Spleen (tissue), 11 donors: Measurements from ENCODE around the gene KCNQ5. TPM values are rescaled to one million over a fixed set of nuclear protein-coding genes. Genes with fewer than 3 reads are reported as not detected.

Experiments
- DNase-seq: peaks from one replicate; pipeline ENCODE4 v3.0.0-alpha.2; 2020
- H3K27ac ChIP-seq, 8 donors: fragments of 200-600 bp; sonication (generic) in 7 of 8; 1 replicate in 4 of 8; 2 replicates in 4 of 8; pipeline versions ENCODE4 v1.5.0 to v1.8.0; 2016 to 2021; ENCODE audit warnings: inconsistent platforms in 4 of 8, mild to moderate bottlenecking in 4 of 8, moderate library complexity in 1 of 8
- H3K27me3 ChIP-seq, 7 donors: fragments of 200-600 bp; sonication (generic) in 6 of 7; replicated peaks in 1 of 7; 1 replicate in 4 of 7; 2 replicates in 3 of 7; pipeline versions ENCODE4 v1.5.0 to v1.8.0; 2016 to 2021; ENCODE audit warnings: inconsistent platforms in 3 of 7, mild to moderate bottlenecking in 1 of 7
- H3K36me3 ChIP-seq, 6 donors: fragments of 200-600 bp; sonication (generic) in 5 of 6; 1 replicate in 4 of 6; 2 replicates in 2 of 6; pipeline versions ENCODE4 v1.5.0 to v1.8.0; 2016 to 2021; ENCODE audit warnings: inconsistent platforms in 2 of 6
- H3K4me1 ChIP-seq, 6 donors: fragments of 200-600 bp; sonication (generic) in 5 of 6; 1 replicate in 3 of 6; 2 replicates in 3 of 6; pipeline versions ENCODE4 v1.5.0 to v1.8.0; 2016 to 2021; ENCODE audit warnings: inconsistent platforms in 3 of 6
- H3K4me3 ChIP-seq, 8 donors: fragments of 200-600 bp; sonication (generic) in 7 of 8; 1 replicate in 4 of 8; 2 replicates in 4 of 8; pipeline versions ENCODE4 v1.5.0 to v1.8.0; 2016 to 2021; ENCODE audit warnings: inconsistent platforms in 4 of 8, mild to moderate bottlenecking in 4 of 8, moderate library complexity in 2 of 8
- H3K9me3 ChIP-seq, 8 donors: fragments of 200-600 bp; sonication (generic) in 7 of 8; 1 replicate in 4 of 8; 2 replicates in 4 of 8; pipeline versions ENCODE4 v1.5.0 to v1.8.0; 2016 to 2021; ENCODE audit warnings: inconsistent platforms in 4 of 8
- CTCF ChIP-seq, 11 experiments: fragments of 200-600 bp in 7 of 11; fragments of 450-650 bp in 4 of 11; sonication (generic) in 4 of 11; IDR thresholded peaks in 8 of 11; conservative IDR thresholded peaks in 3 of 11; 1 replicate in 7 of 11; 2 replicates in 4 of 11; pipeline versions ENCODE4 v1.4.0 to v1.8.0; 2016 to 2021; ENCODE audit warnings: antibody characterized with exemption in 11 of 11, inconsistent platforms in 4 of 11, mild to moderate bottlenecking in 1 of 11
- POLR2A ChIP-seq, 3 donors: fragments of 450-650 bp; IDR thresholded peaks; one replicate each; pipeline ENCODE4 v1.5.1; 2017; ENCODE audit warnings: antibody characterized with exemption in 3 of 3, mild to moderate bottlenecking in 1 of 3
- POLR2AphosphoS5 ChIP-seq, 3 donors: sonication (generic); formaldehyde crosslinking; IDR thresholded peaks; one replicate each; pipeline ENCODE4 v1.5.1; 2017; ENCODE audit warnings: antibody characterized with exemption in 3 of 3
- WGBS, 5 donors: extraction: QIAGEN DNeasy Blood & Tissue Kit in 3 of 5; methylation state at CpG; one replicate each; pipeline versions ENCODE4 v1.1.5 to v1.1.7; 2013 to 2018; 5-methylcytosine and 5-hydroxymethylcytosine counted together
- intact Hi-C: fragments of 100-400 bp; cut with DNase I; formaldehyde crosslinking; loops from one replicate; pipeline ENCODE4 v1.15.0; 2023; ENCODE audit warnings: low total_unique reads
- polyA plus RNA-seq, 3 donors: library from polyadenylated mRNA; stranded (reverse); fragments of 200-250 nt; gene quantifications; one replicate each; pipeline ENCODE4 v1.2.1, GENCODE V29; 2013
- total RNA-seq, 7 donors: library from RNA; depleted of rRNA in 3 of 7; stranded (reverse); fragments of >200 nt in 3 of 7; fragmentation: NEBNext Ultra II Directional in 4 of 7; extraction: Animal tissue kit (Norgen Biotek cat#: 25700) in 4 of 7; gene quantifications; one replicate each; pipeline versions ENCODE4 v1.1.0 to v1.2.1, GENCODE V29; 2016 to 2021
- donor health status: healthy with polysubstance abuse.
- donor health status: DM: no; HTN: no; CAD: no; lungs with moderate emphysema.
- donor health status: DM: no; HTN: no; CAD: no.
- donor health status: Bipolar disorder and iron deficiency.
- donor health status: healthy.
- donor health status: DM: no; HTN: no; CAD: no.
- donor health status: DM: yes; HTN: yes; CAD: no.

KCNQ5 gene
- total and polyA plus RNA-seq, 10 donors = 1.3 to 8.7 (median 4.4) TPM

GRCh38 chr6:72819609-72820008 is 197.7 kb downstream of the KCNQ5 start:
- intact Hi-C loops = no loop called here
- no peaks in the 10 kb centered on the region for H3K27me3 ChIP-seq
- peaks cover 0 to under 1% (median 0%) of the 10 kb centered on the region in 6 donors for H3K4me1 ChIP-seq
- no peaks in the 10 kb centered on the region for H3K9me3 ChIP-seq
- WGBS, 5 donors = 46 to 66% (median 53%) methylated on average over 2 of the region's 2 CpGs
- DNase-seq = no peak
- peak overlapping the region in 1 of 8 donors; percentile 37 for H3K27ac ChIP-seq
- H3K36me3 ChIP-seq = no peaks in the 10 kb centered on the region
- TF ChIP-seq POLR2AphosphoS5 (IDR thresholded peaks at IDR 0.05) (no peak), POLR2A (IDR thresholded peaks at IDR 0.05) (no peak), CTCF (IDR thresholded peaks at IDR 0.05 in 8 of 11, conservative IDR thresholded peaks at IDR 0.05 in 3 of 11) (no peak)
- H3K4me3 ChIP-seq = no peak overlapping the region

- DNase-seq = no peak
- no peaks in the 10 kb centered on the region for H3K4me1 ChIP-seq
- H3K27me3 ChIP-seq = no peaks in the 10 kb centered on the region
- H3K4me3 ChIP-seq = no peak overlapping the region
- H3K9me3 ChIP-seq = no peaks in the 10 kb centered on the region
- peak overlapping the region in 1 of 8 donors; percentile 37 for H3K27ac ChIP-seq
- WGBS, 5 donors = 57 to 88% (median 74%) methylated on average over 3 of the region's 3 CpGs
- no peaks in the 10 kb centered on the region for H3K36me3 ChIP-seq
- intact Hi-C loops = no loop called here
- TF ChIP-seq POLR2AphosphoS5 (IDR thresholded peaks at IDR 0.05) (no peak), POLR2A (IDR thresholded peaks at IDR 0.05) (no peak), CTCF (IDR thresholded peaks at IDR 0.05 in 8 of 11, conservative IDR thresholded peaks at IDR 0.05 in 3 of 11) (no peak)
Observed at GRCh38 chr6:72820153-72820552, 198.3 kb downstream of the KCNQ5 start.

GRCh38 chr6:72820906-72821305 is 199.0 kb downstream of the KCNQ5 start:
- intact Hi-C loops = no loop called here
- no peaks in the 10 kb centered on the region for H3K4me1 ChIP-seq
- no peaks in the 10 kb centered on the region for H3K36me3 ChIP-seq
- no peak overlapping the region for H3K4me3 ChIP-seq
- DNase-seq = no peak
- no peak overlapping the region for H3K27ac ChIP-seq
- H3K27me3 ChIP-seq = no peaks in the 10 kb centered on the region
- TF ChIP-seq CTCF (IDR thresholded peaks at IDR 0.05 in 8 of 11, conservative IDR thresholded peaks at IDR 0.05 in 3 of 11) = no peak
- TF ChIP-seq POLR2A (IDR thresholded peaks at IDR 0.05) = no peak
- TF ChIP-seq POLR2AphosphoS5 (IDR thresholded peaks at IDR 0.05) = no peak
- no peaks in the 10 kb centered on the region for H3K9me3 ChIP-seq
- 9 to 27% (median 18%) methylated on average over 1 of the region's 1 CpG for WGBS, 5 donors

- intact Hi-C loops = no loop called here
- no peak for TF ChIP-seq POLR2AphosphoS5 (IDR thresholded peaks at IDR 0.05)
- TF ChIP-seq CTCF (IDR thresholded peaks at IDR 0.05 in 8 of 11, conservative IDR thresholded peaks at IDR 0.05 in 3 of 11) = no peak
- TF ChIP-seq POLR2A (IDR thresholded peaks at IDR 0.05) = no peak
- WGBS, 5 donors = 29 to 67% (median 50%) methylated on average over 1 of the region's 1 CpG
Observed at GRCh38 chr6:72822023-72822422, 200.2 kb downstream of the KCNQ5 start.

More at GRCh38 chr6:72822023-72822422, 200.2 kb downstream of the KCNQ5 start:
- H3K9me3 ChIP-seq = no peaks in the 10 kb centered on the region
- no peak overlapping the region for H3K4me3 ChIP-seq
- no peak overlapping the region for H3K27ac ChIP-seq
- DNase-seq = no peak
- H3K27me3 ChIP-seq = no peaks in the 10 kb centered on the region
- no peaks in the 10 kb centered on the region for H3K36me3 ChIP-seq
- H3K4me1 ChIP-seq = no peaks in the 10 kb centered on the region
